HG02571 (cell line): ENCODE data around the gene MMD.
"Not testable (repeated sequence)": the region's sequence is repeated elsewhere in the genome, so short reads cannot be mapped to it uniquely, and the experiment has no call there.

Experiments
- ATAC-seq: cut with Tn5 transposase; IDR thresholded peaks from one replicate; pipeline ENCODE4 v1.9.1; 2021; ENCODE audit warnings: mild to moderate bottlenecking, moderate library complexity; ENCODE audit not compliant: unreplicated experiment

MMD gene, protein sequence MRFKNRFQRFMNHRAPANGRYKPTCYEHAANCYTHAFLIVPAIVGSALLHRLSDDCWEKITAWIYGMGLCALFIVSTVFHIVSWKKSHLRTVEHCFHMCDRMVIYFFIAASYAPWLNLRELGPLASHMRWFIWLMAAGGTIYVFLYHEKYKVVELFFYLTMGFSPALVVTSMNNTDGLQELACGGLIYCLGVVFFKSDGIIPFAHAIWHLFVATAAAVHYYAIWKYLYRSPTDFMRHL

DNA sequence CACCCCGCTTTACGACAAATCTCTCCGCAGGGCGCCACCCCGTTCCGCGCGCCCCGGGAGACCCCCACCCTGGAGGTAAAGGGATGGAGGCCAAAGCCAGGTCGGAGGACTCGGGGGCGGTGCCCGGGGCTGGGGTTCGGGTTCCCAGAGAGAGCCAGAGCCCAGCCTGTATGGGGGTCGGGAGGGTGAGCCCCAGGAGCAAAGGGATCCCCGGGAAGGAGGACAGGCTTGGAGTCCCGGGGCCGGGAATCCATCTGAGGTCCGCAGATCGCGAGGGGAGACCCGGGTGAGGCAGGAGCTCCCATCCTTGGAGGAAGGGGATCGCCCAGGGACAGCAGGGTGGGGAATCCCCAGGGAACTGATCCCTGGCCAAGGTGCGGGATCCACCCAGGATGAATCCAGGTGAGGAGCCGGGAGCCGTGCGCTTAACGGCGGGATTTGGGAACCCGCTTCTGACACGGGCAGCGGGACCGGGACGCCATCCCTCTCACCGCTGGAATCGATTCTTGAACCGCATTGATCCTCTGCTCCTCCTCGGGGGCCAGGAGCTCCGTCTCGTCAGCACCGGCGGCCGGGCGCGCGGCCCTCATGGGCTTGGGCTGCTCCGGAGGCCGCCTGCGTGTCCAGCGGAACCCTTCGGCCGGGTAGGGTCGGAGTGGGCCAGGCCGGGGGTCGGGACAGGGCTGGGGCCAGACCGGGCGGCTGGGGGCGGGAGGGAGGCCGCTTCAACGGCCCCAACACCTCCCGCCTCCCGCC lies at the start of gene MMD:
MMD (minus strand) TSS at position 657 of the 756 bp plus-strand sequence; CDS start at position 517, 140 bp downstream.
- peak; percentile 15 for ATAC-seq

DNA sequence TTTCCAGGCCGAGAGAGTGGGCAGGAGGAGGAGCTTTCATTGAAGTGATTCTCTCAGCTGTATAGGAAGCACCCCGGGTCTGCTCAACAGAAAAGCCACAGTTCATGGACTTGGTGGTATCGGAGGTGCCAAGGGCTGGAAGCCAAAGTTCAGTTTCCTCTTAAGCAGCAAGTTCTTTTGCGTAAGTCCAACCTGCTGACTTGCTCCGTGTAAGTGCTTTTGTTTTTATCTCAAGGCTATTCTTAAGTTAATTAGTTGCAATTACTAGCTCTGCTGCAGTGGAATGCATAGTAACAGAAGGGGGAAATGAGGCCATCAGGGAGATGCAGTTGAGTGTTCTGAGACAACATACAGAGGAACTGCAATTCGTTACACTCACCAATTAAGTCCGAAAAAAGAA lies 45.0 kb upstream of the MMD start:
- ATAC-seq: no peak

DNA sequence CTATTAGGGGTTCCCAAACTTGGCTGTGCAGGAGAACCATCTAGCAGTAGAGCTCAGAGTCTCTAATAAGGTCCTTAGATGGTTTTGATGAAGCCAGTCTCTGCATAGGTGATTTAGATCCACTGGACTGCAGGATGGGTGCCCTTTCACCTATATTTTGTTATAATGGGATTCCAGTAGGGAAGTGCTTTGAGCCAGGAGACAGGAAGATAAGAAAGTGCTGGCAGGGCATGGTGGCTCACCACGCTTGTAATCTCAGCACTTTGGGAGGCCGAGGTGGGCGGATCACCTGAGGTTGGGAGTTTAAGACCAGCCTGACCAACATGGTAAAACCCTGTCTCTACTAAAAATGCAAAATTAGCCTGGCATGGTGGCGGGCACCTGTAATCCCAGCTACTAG lies 44.1 kb upstream of the MMD start:
- ATAC-seq: not testable (repeated sequence)

DNA sequence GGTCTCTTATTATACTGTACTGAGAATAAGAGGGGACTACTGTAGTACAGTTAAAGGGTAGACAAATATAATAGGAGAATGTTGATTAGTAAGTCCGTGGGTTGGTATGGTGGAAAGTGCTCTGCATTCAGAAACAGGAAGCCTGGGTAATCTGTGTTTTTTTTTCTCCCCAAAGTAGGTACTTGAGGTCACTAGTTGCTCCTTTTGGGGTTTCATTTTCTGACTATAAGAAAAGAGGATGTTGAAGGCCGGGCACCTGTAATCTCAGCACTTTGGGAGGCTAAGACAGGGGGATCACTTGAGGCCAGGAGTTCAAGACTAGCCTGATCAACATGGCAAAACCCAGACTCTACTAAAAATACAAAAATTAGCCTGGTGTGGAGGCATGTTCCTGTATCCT lies 42.0 kb upstream of the MMD start:
- ATAC-seq: peak; percentile 67

DNA sequence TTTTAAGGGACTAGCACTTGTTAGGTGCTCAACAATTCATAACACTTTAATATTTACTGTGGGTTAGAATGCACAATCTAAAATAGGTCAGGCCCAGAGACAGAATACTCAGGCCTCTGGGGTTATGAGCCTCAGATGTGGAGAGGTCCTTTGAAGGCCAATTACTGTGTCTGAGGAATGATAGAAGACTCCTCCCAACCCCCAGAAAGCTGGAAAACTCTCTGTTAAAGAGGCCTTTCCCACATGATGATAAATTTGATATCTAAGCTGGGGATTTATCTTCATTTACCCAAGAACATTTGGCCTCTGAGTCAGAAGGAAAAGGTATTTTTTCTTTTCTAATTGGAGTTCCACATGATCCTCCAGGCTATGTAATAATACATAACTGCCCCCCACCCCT lies 41.1 kb upstream of the MMD start:
- ATAC-seq: no peak

DNA sequence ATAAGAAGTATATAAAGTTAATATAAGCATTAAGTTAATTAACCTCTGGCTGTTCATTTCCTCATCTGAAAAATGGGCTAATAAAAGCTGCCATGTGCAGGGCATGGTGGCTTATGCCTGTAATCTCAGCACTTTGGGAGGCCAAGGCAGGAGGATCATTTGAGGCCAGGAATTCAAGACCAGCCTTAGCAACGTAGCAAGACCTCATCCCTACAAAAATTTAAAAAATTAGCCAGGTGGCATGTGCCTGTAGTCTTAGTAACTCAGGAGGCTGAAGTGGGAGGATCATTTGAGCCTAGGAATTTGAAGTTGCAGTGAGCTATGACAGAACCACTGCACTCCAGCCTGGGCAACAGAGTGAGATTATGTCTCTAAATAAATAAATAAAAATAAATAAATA lies 40.6 kb upstream of the MMD start:
- no peak for ATAC-seq

DNA sequence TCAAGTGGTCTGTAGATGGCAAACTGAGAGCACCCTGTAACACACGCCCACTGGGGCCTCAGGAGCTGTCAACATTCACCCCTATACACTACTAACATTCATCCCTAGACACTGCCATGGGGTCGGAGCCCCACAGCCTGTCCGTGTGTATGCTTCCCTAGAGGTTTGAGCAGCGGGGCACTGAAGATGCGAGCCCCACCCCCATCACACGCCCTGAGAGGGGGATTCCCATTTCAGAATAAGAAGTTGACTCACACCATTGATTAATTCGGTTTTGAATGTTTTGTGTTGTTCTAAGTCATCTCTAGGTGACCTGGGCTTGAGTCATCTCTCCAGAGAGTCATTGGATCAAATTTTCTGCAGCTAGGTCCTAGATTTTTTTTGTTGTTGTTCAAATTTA lies 37.3 kb upstream of the MMD start:
- no peak for ATAC-seq

DNA sequence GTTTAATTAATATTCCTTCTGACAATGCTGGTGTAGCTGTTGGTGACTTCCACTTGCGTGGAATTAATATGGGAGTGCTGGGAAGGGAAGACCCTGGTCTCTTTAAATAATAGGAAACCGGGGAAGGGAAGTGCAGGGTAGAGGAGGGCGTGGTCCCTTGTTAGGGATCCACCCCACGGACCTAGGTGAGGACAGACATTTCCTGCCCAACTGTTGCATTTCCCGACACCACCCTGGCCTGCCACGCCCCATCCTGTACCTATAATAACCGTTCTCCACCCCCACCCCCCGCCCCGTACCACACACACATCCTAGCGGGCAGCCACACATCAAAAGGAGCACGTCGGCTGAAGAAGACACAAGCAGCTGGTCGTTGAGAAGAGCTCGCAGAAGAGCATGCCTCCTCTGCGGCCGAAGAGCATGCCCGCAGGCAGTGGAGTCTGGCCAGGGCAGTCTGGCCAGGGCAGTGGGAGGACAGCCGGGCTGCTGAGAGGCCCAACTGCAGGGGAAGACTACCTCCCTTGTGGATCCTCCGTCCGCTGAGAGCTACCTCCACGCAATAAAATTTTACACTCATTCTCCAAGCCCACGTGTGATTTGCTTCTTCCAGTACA lies 36.8 kb upstream of the MMD start:
- no peak for ATAC-seq

DNA sequence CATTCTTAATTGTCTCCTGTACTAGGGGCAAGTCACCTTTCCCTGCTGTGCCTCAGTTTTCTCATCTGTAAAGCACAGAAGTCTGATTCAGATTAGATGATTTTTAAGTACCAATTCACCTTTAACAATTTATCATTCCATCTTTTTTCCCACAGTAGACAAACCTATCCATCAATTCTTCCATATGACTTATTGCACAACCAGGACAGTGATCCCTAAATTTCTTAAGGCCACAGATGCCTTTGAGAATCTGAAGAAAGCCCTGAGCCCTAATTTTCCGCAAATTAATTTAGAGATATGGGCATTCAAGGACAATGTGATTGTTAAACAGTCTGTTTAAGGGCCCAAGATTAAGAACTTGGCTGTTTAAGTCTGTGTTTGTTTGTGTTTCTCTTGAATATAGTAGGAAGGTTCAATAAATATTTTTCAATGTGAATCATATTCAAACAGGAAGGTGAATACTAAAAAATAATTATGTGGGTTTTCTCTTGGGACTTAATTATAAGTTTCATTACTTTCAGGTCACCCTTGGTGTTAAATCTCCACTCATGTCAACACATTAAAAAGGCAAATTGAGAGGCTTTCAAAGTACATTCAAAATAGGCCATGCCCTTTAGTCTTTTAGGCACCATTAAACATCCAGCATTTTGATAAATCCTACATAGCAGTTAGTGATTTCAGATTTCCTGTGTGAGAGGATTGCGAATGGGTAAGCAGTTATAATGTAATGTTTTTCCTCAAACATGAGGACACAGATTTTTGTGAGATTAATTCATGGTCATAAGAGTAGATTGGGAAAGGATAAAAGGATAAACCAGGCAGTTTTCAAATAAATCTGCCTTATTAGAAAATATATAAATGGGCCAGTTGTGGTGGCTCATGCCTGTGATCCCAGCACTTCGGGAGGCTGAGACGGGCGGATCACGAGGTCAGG lies 34.9 kb upstream of the MMD start:
- ATAC-seq: no peak

DNA sequence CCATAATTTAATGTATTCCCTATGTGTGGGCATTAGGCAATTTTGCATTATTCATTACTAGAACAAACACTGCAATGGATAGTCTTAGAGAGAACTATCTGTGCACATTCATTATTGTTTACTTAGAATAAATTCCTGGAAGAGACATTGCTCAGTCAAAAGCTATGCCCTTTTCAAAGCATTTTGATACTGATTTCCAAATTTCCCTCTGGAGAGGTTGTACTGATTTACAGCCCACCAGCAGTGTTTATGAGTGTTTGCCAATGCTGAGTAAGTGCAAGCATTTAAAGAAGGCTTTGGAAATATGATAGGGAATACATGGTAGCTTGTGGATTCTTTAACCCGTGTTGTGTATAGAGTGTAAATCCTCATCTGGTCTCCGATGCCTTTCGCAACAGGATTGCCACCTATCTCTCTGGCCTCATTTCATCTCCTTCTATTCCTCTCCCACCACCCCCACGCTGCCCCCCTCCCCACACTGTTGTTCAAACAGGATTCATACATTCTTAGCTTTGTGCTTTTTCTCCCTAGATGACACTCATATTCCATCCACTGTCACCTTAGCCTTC lies 33.4 kb upstream of the MMD start:
- ATAC-seq: no peak

DNA sequence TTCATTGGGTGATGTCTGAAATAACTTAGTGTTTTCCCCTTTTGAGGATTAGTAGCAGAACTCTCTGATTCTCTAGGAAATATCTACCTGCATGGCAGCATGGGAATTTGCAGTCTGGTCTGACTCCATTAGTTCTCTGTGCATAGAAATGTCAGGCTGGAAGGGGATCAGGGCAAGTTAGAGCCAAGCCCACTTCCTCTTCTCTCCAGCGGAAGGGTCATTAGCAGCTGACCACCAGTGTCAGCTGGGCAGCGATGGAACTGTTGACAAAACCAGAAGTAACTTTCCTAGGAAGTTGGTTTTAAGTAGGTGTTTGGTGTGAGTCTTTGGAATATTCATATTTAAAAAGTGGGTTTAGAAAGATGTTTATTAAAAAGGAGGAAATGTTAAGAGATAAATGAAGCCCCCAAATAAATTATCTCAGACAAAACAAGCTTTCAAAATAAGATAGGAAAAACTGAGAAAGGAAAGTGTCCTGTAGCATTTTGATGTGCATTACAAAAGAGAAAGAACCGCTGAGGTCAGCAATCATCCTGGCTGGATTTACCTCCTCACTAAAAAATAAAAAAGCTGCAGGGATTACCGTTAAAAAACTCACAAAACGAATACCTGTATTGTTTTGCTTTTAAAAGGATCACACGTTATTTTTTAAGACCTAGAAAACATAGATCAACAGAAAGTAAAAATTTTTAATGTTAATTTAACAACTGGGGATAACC lies 32.4 kb upstream of the MMD start:
- ATAC-seq: no peak

DNA sequence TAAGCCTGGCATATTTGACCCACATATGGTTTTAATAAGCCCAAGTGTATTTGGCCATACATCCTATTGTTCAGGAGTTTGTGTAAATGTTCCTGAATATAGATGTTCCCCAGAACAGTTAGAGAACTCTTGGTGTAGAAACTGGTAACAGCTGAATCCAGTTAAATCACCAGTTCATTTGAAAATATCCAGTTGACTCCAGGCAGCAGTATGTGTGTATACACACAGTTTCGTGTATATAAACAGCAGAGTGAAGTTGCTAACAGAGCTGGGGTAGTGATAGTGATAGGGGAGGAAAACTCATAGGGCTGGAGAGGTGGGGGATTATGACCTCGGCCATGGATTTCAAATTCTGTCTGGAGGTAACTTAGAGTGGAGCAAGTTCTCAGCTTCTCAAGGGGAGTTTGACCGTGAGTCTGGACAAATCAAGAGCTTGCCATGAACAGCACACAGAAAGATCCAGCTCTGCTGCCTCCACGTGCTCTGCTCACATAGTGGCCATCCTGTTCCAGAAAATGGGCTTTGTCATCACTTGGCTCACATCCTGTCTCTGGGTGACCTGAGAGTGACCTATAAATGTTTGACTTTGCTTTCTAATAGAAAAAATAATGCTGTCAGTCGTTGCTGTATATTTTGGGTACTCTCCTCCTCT lies 30.6 kb upstream of the MMD start:
- no peak for ATAC-seq

DNA sequence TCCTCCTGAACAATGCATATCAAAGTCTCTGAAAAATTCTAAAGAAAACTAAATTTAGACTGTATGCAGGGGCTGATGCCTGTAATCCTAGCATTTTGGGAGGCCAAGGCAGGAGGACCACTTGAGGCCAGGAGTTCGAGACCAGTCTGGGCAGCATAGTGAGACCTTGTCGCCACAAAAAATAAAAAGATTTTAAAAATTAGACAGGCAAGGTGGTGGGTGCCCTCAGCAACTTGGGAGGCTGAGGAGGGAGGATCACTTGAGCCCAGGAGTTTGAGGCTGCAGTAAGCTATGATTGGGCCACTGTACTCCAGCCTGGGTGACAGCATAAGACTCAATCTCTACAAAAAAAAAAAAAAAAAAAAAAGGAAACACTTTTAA lies 30.1 kb upstream of the MMD start:
- ATAC-seq: no peak

DNA sequence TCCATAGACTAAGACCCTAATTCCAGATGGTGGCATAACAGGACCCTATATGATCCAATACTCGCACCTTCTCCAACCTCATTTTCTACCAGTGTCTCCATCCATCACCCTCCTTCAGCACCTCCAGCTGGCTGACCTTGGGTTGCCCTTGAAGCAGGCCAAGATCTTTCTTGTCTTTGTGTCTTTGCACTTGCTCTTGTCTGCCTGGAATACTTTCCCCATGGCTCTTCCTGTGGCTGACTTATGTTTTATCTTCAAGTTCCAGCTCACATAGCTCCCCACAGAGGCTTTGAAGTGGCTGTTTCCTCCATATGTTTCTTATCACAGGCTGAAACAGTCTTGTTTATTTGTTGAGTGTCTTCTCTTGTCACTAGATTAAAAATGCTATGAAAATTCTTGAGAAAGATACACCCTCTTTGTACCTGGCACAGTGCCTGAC lies 29.6 kb upstream of the MMD start:
- ATAC-seq: no peak

DNA sequence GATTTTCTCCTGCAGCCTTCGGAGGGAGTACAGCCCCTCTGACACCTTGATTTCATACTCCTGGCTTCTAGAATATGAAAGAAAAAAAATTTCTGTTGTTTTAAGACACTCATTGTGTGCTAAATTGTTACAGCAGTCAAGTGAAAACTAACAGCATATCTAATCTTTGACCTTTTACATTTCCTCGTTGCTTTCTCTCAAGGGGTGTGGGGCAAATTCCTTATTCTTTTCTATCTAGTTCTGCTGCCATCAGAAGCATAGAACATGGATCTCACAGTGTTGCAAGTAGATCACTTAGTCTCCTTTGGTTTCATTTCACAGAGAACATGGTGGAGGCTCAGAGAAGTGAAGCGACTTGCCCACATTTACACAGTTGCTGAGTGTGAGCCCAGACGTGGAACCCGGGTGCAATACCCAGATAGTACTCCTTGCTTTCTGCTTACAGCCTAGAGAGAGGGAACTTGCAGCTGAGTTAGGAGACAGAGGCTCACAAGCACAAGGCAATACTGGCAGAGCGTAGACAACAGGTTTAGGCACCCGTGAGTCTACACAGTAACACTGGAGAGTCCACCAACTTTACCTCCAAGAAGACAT lies 28.7 kb upstream of the MMD start:
- ATAC-seq: no peak

DNA sequence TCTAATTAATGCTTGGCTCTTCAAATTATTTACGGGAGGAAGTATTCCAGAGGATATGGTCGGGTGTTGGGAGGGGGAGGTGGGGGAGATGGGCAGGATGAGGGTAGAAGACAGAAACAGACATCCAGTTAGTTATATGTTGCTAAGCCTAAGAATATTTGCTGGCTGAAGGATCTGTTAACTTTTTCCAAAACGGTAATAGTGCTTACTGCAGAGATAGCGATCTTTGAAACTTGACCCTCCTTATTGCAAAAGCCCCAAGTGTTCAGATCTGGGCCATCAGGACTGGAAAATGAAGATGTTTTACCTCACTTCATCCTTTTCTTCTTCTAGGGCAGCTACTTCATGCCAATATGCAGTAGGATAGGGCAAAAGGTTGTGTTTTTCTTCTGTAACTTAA lies 27.0 kb upstream of the MMD start:
- no peak for ATAC-seq

DNA sequence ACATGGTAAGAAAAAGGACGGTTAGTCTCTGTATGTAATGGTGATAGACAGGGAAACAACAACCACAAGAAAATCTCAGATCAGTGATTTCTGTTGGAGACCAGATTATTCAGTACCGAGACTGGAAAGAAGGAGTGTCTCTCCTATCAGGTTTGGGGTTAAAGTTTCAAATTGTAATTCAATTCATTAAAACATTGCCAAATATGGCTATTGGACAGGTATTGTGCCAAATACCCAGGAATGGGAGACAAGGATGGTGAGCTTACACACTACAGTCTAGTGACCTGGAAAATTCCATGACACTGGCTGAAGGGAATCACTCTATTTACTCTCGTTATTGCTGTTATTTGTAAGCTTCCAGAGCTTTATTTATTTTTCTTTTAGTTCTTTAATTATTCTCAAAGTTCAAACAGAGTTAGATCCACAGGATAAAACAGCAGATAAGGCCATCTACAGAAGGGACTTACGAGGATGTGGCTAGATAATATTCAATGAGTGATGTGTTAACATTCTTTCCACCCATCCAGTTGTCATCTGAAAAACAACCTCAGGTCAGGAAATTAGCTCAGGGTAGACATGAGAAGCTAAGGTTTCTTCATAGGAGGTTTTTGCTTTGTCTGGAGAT lies 25.1 kb upstream of the MMD start:
- no peak for ATAC-seq

DNA sequence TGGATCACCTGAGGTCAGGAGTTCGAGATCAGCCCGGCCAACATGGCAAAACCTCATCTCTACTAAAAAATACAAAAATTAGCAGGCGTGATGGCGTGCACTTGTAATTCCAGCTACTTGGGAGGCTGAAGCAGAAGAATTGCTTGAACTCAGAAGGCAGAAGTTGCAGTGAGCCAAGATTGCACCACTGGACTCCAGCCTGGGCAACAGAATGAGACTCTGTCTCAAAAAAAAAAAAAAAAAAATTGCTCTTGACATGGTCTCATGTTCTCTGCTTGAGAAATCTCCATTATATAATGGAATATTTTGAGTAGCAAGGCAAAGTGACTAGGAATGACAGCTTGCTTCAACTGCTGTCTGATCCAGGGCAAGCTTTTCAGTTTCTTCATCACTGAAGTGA lies 24.4 kb upstream of the MMD start:
- ATAC-seq: not testable (repeated sequence)
